Stimulated activated CD8-positive, alpha-beta memory T cell treated with anti-CD3 and anti-CD28 coated beads, Interleukin-15, amount 100 ng/mL, for 24 hours (primary cell): ENCODE data around the gene TMC3.
"Not testable (repeated sequence)": the region's sequence is repeated elsewhere in the genome, so short reads cannot be mapped to it uniquely, and the experiment has no call there.

Source experiments
- DNase-seq: peaks from one replicate; pipeline ENCODE4 v3.0.0-alpha.2; 2020; ENCODE audit warnings: low read depth

The TMC3 gene

GRCh38 chr15:81373775-81374395, at the start of gene TMC3:
TMC3 (minus strand) TSS chr15:81374213; CDS start chr15:81374077, 136 bp downstream.
- DNase-seq, result no peak

- no peak for DNase-seq
Measured at GRCh38 chr15:81421461-81421860, 47.4 kb upstream of the TMC3 start.

GRCh38 chr15:81419332-81419943, 45.4 kb upstream of the TMC3 start:
- no peak for DNase-seq

- DNase-seq, result no peak
Measured at GRCh38 chr15:81418891-81419290, 44.9 kb upstream of the TMC3 start.

- DNase-seq, result no peak
Measured at GRCh38 chr15:81418444-81418843, 44.4 kb upstream of the TMC3 start.

- not testable (repeated sequence) for DNase-seq
Measured at GRCh38 chr15:81414274-81414968, 40.4 kb upstream of the TMC3 start.

GRCh38 chr15:81413851-81414250, 39.8 kb upstream of the TMC3 start:
- no peak for DNase-seq

- DNase-seq, result no peak
Measured at GRCh38 chr15:81411969-81412633, 38.1 kb upstream of the TMC3 start.

- no peak for DNase-seq
Measured at GRCh38 chr15:81411051-81411450, 37.0 kb upstream of the TMC3 start.

GRCh38 chr15:81410318-81410753, 36.3 kb upstream of the TMC3 start:
- DNase-seq, result no peak

- no peak for DNase-seq
Measured at GRCh38 chr15:81407718-81408117, 33.7 kb upstream of the TMC3 start.

GRCh38 chr15:81407176-81407575, 33.2 kb upstream of the TMC3 start:
- no peak for DNase-seq

GRCh38 chr15:81400640-81401236, 26.7 kb upstream of the TMC3 start:
- DNase-seq, result no peak

GRCh38 chr15:81398910-81399551, 25.0 kb upstream of the TMC3 start:
- DNase-seq, result no peak

- DNase-seq, result no peak
Measured at GRCh38 chr15:81398456-81398855, 24.4 kb upstream of the TMC3 start.

- DNase-seq, result no peak
Measured at GRCh38 chr15:81394603-81395002, 20.6 kb upstream of the TMC3 start.

- DNase-seq, result no peak
Measured at GRCh38 chr15:81391657-81392056, 17.6 kb upstream of the TMC3 start.

GRCh38 chr15:81388436-81388770, 14.4 kb upstream of the TMC3 start:
- no peak for DNase-seq

GRCh38 chr15:81387621-81388435, 13.8 kb upstream of the TMC3 start:
- no peak for DNase-seq

GRCh38 chr15:81386947-81387346, 12.9 kb upstream of the TMC3 start:
- DNase-seq, result no peak

GRCh38 chr15:81385721-81386076, 11.7 kb upstream of the TMC3 start:
- no peak for DNase-seq
